ENCODE measurements around the gene B3GALNT1. TPM values are rescaled to one million over a fixed set of nuclear protein-coding genes. Genes with fewer than 3 reads are reported as not detected.
A peak's percentile ranks its signal among the peaks of the same experiment; 100 is the strongest.

The B3GALNT1 gene
- total and polyA plus RNA-seq, 8 donors = 21.6 to 30.8 (median 27.0) TPM

DNA sequence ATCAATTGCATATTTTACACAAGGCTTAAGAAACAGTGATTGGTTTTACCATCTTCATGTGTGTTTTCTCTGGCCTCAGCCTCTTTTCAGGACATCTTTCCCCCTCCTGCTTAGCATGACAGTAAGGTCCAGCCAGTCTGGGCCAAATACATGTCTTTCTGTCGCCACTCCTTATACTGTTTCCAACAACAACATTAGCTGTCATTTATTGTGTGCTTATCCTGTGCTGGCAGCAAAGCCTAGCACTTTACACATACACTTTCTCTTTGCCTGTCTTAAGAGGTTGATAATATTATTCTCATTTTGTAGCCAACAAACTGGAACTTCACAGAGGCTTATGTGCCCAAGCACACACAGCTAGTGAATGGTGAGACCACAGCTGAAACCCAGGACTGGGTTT lies 37.8 kb downstream of the B3GALNT1 start:
- Histone ChIP-seq H3K4me1 (peaks cover 10 to 26% of the 10 kb centered on the region in 2 donors), H3K4me3 (no peak overlapping the region), H3K36me3 (no peaks in the 10 kb centered on the region), H3K9me3 (no peaks in the 10 kb centered on the region), H3K27ac (peak overlapping the region in 1 of 2 donors; percentile 14), H3K27me3 (no peaks in the 10 kb centered on the region)
- intact Hi-C loops (cut with DNase I) = no loop called here
- ATAC-seq (no peak), DNase-seq (no peak)
- TF ChIP-seq, protein P1, sequence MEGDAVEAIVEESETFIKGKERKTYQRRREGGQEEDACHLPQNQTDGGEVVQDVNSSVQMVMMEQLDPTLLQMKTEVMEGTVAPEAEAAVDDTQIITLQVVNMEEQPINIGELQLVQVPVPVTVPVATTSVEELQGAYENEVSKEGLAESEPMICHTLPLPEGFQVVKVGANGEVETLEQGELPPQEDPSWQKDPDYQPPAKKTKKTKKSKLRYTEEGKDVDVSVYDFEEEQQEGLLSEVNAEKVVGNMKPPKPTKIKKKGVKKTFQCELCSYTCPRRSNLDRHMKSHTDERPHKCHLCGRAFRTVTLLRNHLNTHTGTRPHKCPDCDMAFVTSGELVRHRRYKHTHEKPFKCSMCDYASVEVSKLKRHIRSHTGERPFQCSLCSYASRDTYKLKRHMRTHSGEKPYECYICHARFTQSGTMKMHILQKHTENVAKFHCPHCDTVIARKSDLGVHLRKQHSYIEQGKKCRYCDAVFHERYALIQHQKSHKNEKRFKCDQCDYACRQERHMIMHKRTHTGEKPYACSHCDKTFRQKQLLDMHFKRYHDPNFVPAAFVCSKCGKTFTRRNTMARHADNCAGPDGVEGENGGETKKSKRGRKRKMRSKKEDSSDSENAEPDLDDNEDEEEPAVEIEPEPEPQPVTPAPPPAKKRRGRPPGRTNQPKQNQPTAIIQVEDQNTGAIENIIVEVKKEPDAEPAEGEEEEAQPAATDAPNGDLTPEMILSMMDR (IDR thresholded peaks at IDR 0.05) = no peak

DNA sequence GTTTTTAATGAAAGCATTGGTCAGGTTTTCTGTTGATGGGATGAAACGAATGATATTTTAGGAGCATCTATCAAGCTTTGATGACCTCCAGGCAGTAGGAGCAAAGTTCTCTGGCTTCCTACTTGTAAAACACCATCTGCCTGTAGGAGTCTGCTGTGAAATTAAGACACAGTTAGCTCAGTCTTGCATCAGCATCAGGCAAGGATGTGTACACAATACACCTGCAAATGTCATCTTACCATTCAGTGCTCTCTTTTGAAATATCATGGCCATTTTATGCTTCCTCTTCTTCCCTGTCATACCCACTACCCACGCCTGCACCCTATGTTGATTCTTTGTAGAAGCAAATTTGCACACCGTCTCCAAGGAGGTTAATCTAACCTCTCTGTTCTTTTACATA lies 38.2 kb downstream of the B3GALNT1 start:
- no peak for DNase-seq
- intact Hi-C loops (cut with DNase I) = no loop called here
- Histone ChIP-seq H3K27ac (peak overlapping the region in 1 of 2 donors; percentile 14), H3K9me3 (no peaks in the 10 kb centered on the region), H3K4me3 (no peak overlapping the region), H3K4me1 (peaks cover 10 to 26% of the 10 kb centered on the region in 2 donors), H3K36me3 (no peaks in the 10 kb centered on the region), H3K27me3 (no peaks in the 10 kb centered on the region)
- TF ChIP-seq, protein P1 (IDR thresholded peaks at IDR 0.05) = no peak
- ATAC-seq = no peak

DNA sequence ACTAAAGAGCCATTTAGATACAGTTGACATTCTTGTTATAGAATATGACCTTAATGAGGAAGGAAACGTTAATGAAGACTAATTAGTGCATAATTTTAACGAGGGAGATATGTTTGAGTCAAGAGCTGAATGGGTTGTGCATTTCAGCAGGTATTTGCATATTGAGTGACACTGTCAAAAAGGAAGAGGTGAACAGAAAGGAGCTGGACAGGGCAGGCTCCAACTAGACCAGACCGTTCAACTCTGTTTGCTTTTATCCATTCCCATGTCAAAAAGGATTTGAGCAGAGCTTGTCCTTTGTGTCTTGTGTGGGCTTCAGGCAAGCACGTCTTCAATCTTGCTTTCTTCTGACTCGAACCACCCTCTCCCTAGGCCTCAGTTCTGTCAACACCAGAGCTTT lies 40.7 kb downstream of the B3GALNT1 start:
- TF ChIP-seq, protein P1 (IDR thresholded peaks at IDR 0.05) = no peak
- no peak for ATAC-seq
- H3K9me3 ChIP-seq = no peaks in the 10 kb centered on the region
- H3K4me1 ChIP-seq = peaks cover 2 to 8% of the 10 kb centered on the region in 2 donors
- DNase-seq = no peak
- no peaks in the 10 kb centered on the region for H3K27me3 ChIP-seq
- intact Hi-C loops (cut with DNase I) = no loop called here
- no peaks in the 10 kb centered on the region for H3K36me3 ChIP-seq
- no peak overlapping the region for H3K27ac ChIP-seq
- no peak overlapping the region for H3K4me3 ChIP-seq

DNA sequence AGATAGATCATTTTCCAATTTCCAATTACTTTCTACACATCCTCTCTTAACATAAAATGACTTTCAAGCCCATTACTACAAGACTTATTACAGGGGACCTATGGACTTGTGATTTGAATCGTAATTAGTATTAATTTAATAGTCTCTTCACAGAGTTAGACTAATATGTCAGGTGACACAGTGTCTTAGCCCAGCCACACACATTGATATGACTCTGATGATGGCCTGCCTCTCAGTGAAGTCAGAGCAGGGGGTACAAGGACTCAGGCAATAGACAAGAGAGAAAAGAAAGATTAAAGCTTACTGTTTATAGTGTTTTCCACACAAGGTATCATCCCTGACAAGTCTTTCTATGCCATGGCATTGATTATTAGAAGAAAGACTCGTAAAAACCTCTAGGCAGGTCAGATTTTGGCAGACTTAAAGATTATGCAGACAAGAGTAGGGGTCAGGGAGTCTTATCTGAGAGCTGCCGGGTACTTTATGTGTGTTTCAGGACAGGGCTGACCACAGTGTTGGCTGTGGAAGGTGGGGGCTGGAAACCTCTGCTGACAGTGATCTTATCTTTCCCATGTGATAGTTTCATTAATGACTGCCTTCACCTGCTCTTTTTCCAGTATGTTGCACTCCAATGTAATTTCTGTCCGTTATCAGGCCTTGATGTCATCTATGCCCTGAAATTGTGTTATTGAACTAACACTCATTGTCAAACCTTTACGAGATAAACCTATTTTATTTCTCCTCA lies 50.1 kb downstream of the B3GALNT1 start:
- no peak for DNase-seq
- TF ChIP-seq, protein P1 (IDR thresholded peaks at IDR 0.05) = no peak
- no peaks in the 10 kb centered on the region for H3K4me1 ChIP-seq
- intact Hi-C loops (cut with DNase I) = no loop called here
- no peak overlapping the region for H3K4me3 ChIP-seq
- no peaks in the 10 kb centered on the region for H3K27me3 ChIP-seq
- no peak for ATAC-seq
- no peaks in the 10 kb centered on the region for H3K9me3 ChIP-seq
- no peaks in the 10 kb centered on the region for H3K36me3 ChIP-seq
- H3K27ac ChIP-seq = no peak overlapping the region

DNA sequence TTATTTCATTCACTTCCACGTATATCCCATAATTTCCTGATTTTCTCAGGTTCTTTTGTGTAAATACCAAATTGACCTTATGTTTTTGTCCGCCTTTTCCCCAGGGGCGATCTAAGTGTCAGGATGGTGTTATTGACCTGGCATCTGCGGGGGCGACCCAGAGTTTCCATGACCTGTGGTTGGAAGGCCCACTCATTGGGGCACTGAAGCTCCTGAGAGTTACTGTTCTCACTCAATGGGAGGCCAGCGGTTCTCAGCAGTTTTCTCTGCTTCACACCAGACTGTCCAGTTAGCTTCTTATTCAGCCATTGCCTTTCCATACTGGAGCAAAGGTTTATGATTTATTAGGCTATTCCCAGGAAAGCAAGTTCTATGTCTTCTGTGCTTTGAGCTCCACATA lies 53.3 kb downstream of the B3GALNT1 start:
- H3K4me3 ChIP-seq = no peak overlapping the region
- TF ChIP-seq, protein P1 (IDR thresholded peaks at IDR 0.05) = no peak
- no peak overlapping the region for H3K27ac ChIP-seq
- no peaks in the 10 kb centered on the region for H3K27me3 ChIP-seq
- H3K9me3 ChIP-seq = no peaks in the 10 kb centered on the region
- H3K4me1 ChIP-seq = no peaks in the 10 kb centered on the region
- H3K36me3 ChIP-seq = no peaks in the 10 kb centered on the region
- ATAC-seq = no peak
- DNase-seq = no peak
- intact Hi-C loops (cut with DNase I) = no loop called here

All from left lung (tissue), 10 donors.